Endothelial cell of hepatic sinusoid (primary cell): ENCODE data around the gene RAP1GAP.

Source experiments
- in situ Hi-C: cut with HindIII; loops from 2 replicates; pipeline ENCODE4 v1.10.0; 2017; ENCODE audit warnings: low sequenced_read_pairs

RAP1GAP gene

GRCh38 chr1:21648791-21649190 lies 20.4 kb downstream of the RAP1GAP start:
- in situ Hi-C loops, result no loop called here

GRCh38 chr1:21648352-21648730 lies 20.8 kb downstream of the RAP1GAP start:
- in situ Hi-C loops, result no loop called here

- in situ Hi-C loops, result no loop called here
Measured at GRCh38 chr1:21647431-21648351, 21.5 kb downstream of the RAP1GAP start.

- in situ Hi-C loops, result no loop called here
Measured at GRCh38 chr1:21645550-21645949, 23.6 kb downstream of the RAP1GAP start.

- in situ Hi-C loops, result no loop called here
Measured at GRCh38 chr1:21644906-21645305, 24.3 kb downstream of the RAP1GAP start.

GRCh38 chr1:21644348-21644747 lies 24.8 kb downstream of the RAP1GAP start:
- in situ Hi-C loops, result no loop called here

- in situ Hi-C loops, result no loop called here
Measured at GRCh38 chr1:21643624-21644023, 25.5 kb downstream of the RAP1GAP start.

- in situ Hi-C loops, result no loop called here
Measured at GRCh38 chr1:21641967-21642739, 27.0 kb downstream of the RAP1GAP start.

GRCh38 chr1:21641537-21641936 lies 27.6 kb downstream of the RAP1GAP start:
- in situ Hi-C loops, result no loop called here

- in situ Hi-C loops, result no loop called here
Measured at GRCh38 chr1:21641076-21641475, 28.1 kb downstream of the RAP1GAP start.

GRCh38 chr1:21640653-21641052 lies 28.5 kb downstream of the RAP1GAP start:
- in situ Hi-C loops, result no loop called here

- in situ Hi-C loops, result no loop called here
Measured at GRCh38 chr1:21639594-21640041, 29.5 kb downstream of the RAP1GAP start.

- in situ Hi-C loops, result no loop called here
Measured at GRCh38 chr1:21638531-21639341, 30.4 kb downstream of the RAP1GAP start.

GRCh38 chr1:21637514-21637913 lies 31.6 kb downstream of the RAP1GAP start:
- in situ Hi-C loops, result no loop called here

GRCh38 chr1:21636029-21636428 lies 33.1 kb downstream of the RAP1GAP start:
- in situ Hi-C loops, result no loop called here

- in situ Hi-C loops, result no loop called here
Measured at GRCh38 chr1:21634806-21635535, 34.2 kb downstream of the RAP1GAP start.

GRCh38 chr1:21633992-21634805 lies 35.0 kb downstream of the RAP1GAP start:
- in situ Hi-C loops, result no loop called here

GRCh38 chr1:21633141-21633755 lies 35.9 kb downstream of the RAP1GAP start:
- in situ Hi-C loops, result no loop called here
